ES-I3 (cell line): Measurements from ENCODE around the gene CXCL17.

ENCODE experiments used
- H3K36me3 ChIP-seq: 2 replicates; pipeline ENCODE4 v1.6.1; 2013; ENCODE audit warnings: mild to moderate bottlenecking, low read length, control low read depth, moderate library complexity; ENCODE audit not compliant: insufficient read depth
- H3K4me1 ChIP-seq: 2 replicates; pipeline ENCODE4 v1.6.1; 2013; ENCODE audit warnings: mild to moderate bottlenecking, control low read depth, low read length; ENCODE audit not compliant: insufficient read depth
- H3K9ac ChIP-seq: 2 replicates; pipeline ENCODE4 v1.6.1; 2013; ENCODE audit warnings: low read depth, mild to moderate bottlenecking, low read length, moderate library complexity
- H3K9me3 ChIP-seq: 2 replicates; pipeline ENCODE4 v1.6.1; 2013; ENCODE audit warnings: mild to moderate bottlenecking, low read length, moderate library complexity; ENCODE audit not compliant: control insufficient read depth, insufficient read depth

CXCL17 gene

DNA sequence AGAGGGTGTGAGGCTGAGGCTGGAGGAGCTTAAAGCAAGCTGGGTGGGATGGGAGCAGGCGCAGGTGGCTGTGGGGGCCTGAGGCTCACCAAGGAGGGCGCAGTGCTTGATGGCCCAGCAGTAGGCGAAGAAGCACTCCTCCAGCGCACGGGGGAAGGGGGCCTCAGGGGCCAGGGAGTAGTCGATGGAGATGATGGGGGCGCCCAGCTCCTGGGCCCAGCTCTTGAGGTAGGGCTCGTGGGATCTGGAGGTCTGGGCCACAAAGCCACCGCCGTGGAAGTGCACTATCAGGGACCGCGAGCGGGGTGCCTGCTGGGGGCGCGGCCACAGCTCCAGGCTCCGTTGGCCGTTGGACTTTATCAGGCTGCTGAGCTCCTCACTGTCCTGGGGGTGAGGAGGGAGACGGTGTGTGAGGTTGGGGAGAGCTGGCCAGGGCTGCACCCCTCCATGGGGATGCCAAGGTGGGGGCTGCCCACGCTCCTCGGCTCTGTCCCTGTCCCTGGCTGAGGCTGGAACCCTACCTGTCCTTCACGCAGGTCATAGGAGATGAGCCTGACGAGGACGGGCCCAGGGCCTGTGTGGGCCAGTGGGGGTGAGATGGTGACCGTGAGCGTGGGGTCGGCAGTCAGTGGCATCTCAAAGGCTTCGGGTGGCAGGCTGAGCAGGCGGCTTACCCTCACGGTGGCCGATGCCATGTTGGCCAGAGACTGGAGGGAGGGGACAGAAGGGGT lies 35.5 kb downstream of the CXCL17 start:
- no peaks in the 10 kb centered on the region for H3K36me3 ChIP-seq
- H3K9ac ChIP-seq: no peak overlapping the region
- H3K4me1 ChIP-seq: peaks cover 3% of the 10 kb centered on the region; the same call in 1 of the 2 replicates
- no peaks in the 10 kb centered on the region for H3K9me3 ChIP-seq

DNA sequence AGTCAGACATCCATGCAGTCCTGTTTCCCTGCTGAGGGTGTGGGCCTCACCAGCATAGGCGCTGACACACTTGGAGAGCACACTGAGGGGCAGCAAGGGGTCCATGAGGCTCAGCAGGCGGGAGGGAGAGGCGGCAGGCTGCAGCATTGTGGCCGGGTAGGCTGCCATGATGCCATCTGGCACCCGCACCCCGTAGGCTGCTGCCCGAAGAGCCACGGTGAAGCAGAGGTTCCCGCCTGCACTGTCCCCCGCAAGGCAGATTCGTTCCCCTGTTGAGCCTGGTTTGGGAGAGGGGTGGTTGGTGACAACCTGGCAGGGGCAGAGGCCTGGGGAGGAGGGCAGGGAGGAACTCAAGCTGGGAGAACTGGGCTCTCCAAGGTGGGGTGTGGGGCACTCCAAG lies 36.6 kb downstream of the CXCL17 start:
- Histone ChIP-seq H3K9me3 (no peaks in the 10 kb centered on the region), H3K9ac (no peak overlapping the region), H3K4me1 (no peaks in the 10 kb centered on the region), H3K36me3 (no peaks in the 10 kb centered on the region)

DNA sequence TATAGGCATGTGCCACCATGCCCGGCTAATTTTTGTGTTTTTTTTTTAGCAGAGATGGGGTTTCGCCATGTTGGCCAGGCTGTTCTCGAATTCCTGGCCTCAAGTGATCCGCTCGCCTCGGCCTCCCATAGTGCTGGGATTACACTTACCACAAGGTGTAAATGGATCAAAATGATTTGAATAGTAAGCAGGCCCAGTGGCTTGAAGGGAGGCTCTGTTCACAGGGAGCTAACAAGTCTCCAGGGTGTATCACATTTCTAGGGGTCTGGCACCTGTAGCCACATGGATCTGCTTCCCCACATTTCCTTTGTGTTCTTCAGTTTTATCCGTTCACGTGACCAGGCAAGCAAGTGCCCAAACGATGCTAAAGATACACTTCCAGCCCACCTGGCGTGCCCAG lies 39.2 kb downstream of the CXCL17 start:
- Histone ChIP-seq H3K9ac (no peak overlapping the region), H3K4me1 (no peaks in the 10 kb centered on the region), H3K9me3 (no peaks in the 10 kb centered on the region), H3K36me3 (no peaks in the 10 kb centered on the region)

DNA sequence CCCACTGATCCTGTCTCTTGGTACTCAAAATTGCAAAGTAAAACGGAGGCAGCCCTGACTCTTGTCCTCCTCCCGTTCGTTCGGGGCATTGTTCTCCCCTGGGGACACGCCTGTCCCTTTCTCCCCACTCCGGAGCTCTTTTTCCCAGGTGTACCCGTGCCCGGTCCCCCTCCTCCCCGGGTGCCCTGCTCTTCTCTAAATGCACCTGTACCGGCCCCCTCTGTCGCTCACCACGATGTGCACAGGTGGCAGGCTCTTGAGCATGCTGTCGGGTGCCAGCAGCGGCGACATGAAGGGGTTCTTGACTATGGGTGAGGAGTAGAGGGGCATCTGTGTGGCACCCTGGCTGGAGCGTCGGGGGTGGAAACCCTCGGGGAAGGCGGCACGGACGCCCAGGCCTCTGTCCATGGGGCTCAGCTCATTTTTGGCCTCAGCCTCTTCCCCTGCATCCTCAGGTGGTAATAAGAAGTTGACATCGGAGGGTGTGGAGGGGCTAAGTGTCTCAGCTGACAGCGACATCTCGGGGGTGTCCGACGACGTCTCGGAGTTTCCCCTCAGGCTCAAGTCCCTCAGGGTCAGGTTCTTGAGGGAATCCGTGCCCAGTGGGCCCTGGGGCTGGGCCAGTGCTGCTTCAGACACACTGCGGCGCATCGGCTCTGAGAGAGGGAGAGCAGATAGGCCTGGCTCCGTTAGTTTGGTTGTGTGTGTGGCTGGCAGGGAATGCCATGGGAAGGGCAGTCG lies 40.2 kb downstream of the CXCL17 start:
- Histone ChIP-seq H3K36me3 (no peaks in the 10 kb centered on the region), H3K4me1 (no peaks in the 10 kb centered on the region), H3K9ac (peak overlapping the region; percentile 66), H3K9me3 (no peaks in the 10 kb centered on the region)

DNA sequence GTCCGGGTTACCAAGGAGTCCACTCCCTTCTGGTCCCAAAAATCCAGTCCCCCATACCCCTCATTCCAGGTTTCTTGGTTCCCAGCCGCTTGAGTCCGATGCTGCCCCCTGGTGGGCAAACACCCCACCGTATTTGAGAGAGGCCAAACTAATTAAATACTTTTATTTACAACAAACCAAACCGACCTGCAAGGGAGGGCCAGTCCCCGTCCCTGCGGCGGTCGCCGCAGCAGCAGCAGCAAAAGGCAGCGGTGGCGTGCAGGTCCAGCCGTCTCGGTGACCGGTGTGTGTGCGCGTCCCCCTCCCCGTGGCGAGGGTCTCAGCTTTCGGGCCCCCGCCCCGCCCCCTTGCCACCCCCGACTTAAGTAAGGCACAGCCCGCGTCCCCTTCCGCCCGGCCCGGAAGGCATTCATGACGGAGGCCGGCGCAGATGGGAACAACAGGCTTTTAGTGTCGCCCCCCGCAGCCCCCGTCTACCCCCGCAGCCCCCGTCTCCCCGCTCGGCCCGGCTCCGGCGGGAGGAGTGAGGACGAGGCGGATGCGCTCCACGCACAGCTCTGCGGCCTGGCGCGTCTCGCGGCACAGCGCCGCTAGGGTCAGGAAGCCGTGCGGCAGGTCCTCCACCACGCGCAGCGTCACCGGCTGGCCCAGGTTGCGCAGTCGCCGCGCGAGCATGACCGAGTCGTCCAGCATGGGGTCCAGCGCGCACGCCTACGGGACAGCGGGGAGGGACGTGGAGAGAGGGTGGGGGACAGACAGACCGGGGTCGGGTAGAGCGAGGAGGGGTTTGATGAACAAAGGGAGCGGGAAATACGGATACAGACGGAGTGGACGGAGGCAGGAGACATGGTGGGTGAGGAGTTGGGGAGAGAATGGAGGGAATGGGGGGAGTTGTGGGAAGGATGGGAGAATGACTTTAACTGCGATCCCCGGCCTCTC lies 41.1 kb downstream of the CXCL17 start:
- peak overlapping the region; percentile 66 for H3K9ac ChIP-seq
- no peaks in the 10 kb centered on the region for H3K9me3 ChIP-seq

DNA sequence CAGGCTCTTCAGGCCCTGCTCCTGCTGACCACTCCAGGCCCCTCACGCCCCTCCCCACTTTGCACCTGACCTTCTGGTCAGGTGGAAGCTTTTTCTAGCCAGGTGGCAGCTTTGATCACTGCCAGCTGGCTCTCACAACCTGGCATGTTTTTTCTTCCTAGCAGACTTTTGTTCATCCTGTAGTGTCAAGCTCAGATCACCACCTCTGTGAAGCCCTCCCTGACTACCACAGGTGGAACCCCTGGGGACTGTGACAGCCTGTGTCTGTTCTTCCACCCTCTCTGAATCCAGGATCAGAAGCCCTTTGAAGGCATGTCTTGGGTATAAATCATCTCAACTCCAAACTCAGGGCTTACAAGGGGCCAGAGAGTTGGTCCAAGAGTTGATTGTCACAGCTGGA lies 42.3 kb downstream of the CXCL17 start:
- no peaks in the 10 kb centered on the region for H3K4me1 ChIP-seq
- H3K36me3 ChIP-seq: no peaks in the 10 kb centered on the region
- no peak overlapping the region for H3K9ac ChIP-seq
- H3K9me3 ChIP-seq: no peaks in the 10 kb centered on the region

More for the DNA sequence above, 41.1 kb downstream of the CXCL17 start:
- Histone ChIP-seq H3K36me3 (no peaks in the 10 kb centered on the region), H3K4me1 (no peaks in the 10 kb centered on the region)

DNA sequence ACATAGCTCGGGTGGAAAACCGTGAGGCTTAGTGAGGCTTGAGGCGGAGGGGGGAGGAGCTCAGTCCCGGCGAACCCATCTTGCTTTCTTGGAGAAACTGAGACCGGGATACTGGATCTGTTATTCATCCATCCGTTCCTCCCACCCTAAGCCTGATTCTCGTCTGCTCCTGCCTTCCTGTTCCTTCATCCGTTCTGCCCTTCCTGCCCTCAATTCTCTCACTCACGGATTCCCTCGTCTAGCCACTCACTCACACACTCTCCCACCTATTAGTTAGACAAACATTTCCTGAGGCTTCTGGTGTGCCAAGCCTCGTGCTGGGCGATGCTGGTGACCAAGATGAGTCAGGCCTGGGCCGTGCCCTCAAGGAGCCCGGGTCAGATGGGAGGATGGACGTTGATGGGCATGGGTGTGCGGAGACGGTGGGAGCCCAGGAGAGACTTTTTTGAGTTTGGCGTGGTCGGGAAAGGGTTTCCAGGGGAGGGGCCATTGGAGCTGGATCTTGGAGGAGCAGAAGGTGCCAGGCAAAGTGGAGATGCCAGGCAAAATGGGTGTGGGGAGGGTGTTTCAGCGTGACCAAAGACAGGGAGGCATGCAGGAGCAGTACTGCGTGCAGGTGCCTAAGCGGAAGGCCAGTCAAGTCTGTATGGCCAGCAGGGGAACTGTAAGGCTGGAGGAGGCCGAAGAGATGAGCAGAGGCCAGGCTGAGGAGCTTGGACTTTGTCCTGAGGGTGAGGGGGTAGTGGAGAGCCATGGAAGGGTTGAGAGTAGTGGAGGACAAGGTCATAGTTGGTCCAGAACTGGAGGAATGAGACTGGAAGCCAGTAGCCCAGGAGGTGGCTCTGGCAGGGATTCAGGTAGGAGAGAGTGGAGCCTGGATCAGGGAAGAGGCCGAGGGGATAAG lies 45.2 kb downstream of the CXCL17 start:
- H3K4me1 ChIP-seq: no peaks in the 10 kb centered on the region
- no peaks in the 10 kb centered on the region for H3K9me3 ChIP-seq
- H3K9ac ChIP-seq: peak overlapping the region; percentile 89
- H3K36me3 ChIP-seq: no peaks in the 10 kb centered on the region

DNA sequence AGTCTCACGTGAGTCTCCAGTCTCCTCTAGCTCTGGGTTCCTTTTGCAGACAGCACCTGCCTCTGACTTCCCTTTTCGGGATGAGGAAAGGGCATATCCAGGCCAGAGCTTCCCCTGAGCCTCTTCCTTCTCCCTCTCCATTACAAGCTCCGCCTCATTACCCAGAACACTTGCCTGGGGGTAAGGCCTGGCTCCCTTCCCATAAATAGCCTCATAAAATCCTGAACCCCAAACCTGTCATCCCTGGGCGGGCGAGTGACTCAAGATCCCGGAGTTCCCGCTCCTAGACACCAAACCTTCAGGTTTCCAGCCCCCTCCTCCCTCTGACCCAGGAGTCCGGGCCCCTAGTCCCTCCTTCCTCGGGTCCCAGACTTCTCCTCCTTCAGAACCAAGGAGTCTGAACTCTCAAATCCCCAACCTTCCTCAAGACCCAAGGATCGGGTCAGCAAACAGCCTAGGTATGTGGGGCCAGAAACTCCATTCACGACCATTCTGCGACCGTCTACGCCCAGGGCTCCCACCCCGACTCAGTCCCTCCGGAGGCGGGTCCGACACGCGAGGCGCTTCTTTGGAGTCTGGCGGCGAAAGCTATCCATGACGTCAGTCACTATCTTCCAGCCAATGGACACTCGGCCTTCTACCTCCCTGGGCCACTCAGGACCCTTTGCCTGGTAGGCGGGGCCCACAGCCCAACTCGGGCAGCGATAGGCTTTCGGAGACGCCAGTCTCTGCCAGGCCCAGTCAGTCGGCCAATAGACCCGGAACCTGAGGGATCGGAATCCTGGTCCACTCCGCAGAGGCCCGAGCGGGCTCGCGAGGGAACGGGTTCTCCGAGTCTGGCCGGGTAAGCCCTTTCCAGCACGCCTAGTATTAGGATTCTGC lies 46.1 kb downstream of the CXCL17 start:
- Histone ChIP-seq H3K9me3 (no peaks in the 10 kb centered on the region), H3K9ac (peak overlapping the region; percentile 89), H3K36me3 (no peaks in the 10 kb centered on the region), H3K4me1 (peaks cover 6% of the 10 kb centered on the region; the same call in 1 of the 2 replicates)

DNA sequence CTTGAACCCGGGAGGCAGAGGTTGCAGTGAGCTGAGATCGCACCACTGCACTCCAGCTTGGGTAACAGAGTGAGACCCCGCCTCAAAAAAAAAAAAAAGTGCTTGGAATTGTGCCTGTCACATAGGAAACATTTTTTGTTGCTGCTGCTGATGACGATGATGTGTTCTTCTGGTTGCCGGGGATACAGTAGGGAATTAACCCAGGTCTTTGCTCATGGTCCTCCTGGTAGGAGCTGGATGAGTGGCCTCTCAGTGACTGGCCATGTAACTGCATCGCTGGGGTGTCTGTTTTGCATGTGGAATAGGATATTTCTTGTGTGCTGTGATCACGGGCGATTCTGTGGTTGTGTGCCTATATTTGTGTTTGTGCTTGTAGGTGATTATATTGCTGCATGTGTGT lies 48.0 kb downstream of the CXCL17 start:
- H3K9me3 ChIP-seq: no peaks in the 10 kb centered on the region
- H3K9ac ChIP-seq: no peak overlapping the region
- H3K4me1 ChIP-seq: peaks cover 6% of the 10 kb centered on the region; the same call in 1 of the 2 replicates
- H3K36me3 ChIP-seq: no peaks in the 10 kb centered on the region

DNA sequence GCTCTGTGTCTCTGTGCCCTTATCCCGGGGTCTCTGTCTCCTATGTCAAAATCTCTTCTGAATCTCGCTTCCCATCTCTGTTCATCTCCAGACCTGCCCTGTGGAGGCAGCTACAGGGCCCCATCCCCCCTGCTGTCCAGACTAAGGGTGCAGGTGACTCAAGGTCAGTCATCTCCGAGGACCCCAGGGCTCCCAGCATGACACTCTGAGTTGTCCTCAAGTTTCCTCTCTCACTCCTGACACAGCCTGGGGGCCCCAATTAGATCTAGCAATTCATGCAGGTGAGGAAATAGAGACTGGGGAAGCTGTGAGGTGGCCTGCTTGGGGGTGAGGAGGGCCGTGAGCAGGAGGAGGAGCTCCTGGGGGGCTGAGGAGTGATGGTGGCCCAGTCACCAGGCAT lies 50.6 kb downstream of the CXCL17 start:
- Histone ChIP-seq H3K9me3 (no peaks in the 10 kb centered on the region), H3K9ac (no peak overlapping the region), H3K4me1 (peaks cover 10% of the 10 kb centered on the region; the same call in 1 of the 2 replicates), H3K36me3 (no peaks in the 10 kb centered on the region)

DNA sequence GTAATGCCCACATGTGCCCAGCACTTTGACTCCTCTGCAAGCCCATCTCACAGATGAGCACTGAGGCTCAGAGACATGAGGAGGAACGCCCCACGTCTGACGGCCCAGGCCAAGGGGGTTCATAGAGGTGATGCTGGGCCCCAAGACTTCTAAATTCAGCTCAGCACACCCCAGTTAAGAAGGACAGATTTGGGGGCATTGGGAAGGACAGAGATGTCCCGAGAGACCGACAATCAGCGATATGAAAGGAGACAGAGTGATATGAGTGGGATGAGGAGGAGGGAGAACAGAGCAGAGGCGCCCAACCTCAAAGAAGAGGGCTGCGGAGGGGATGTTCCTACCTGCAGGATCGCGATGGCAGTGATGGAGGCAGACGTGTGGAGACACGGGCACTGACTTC lies 52.8 kb downstream of the CXCL17 start, which contains the start of gene CNFN:
Gene CNFN, minus strand, starts transcription at position 399 of the 400 bp plus-strand sequence. CDS start 1,260 bp downstream, outside the sequence.
- Histone ChIP-seq H3K9me3 (no peaks in the 10 kb centered on the region), H3K4me1 (peaks cover 10% of the 10 kb centered on the region; the same call in 1 of the 2 replicates), H3K36me3 (no peaks in the 10 kb centered on the region), H3K9ac (no peak within 1 kb of the TSS)

DNA sequence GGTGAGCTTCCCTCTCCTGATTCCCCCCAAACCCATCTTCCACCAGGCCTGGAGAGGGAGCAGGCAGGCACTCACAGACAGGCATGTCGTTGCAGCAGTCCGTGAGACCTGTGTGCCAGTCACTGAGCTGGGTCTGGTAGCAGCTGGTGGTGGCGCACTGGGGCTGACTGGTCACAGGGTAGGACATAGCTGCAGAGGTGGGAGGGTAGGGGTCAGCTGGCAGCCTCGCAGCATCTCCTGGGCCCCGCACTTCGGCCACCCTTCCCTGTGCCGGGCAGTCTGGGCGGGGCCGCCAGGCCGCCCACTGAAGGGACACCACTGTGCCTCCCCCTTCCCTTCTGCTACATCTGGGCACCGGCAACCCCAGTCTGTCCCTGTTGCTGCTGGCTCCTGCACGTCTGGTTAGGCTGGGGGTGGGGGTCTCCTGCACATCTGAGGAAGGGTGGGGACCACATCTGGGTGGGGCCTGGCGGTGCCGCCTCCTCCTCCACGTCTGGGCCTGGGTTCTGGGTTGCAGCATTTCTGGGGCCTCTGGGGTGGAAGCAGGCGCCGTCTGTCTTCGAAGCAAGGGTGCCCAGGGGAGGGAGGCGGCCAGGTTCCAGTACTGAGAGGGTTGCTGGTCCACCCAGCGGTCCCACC lies 53.8 kb downstream of the CXCL17 start:
- H3K9ac ChIP-seq: no peak overlapping the region
- H3K9me3 ChIP-seq: no peaks in the 10 kb centered on the region
- no peaks in the 10 kb centered on the region for H3K36me3 ChIP-seq
- peaks cover 10% of the 10 kb centered on the region; the same call in 1 of the 2 replicates for H3K4me1 ChIP-seq
